Natural killer cell (primary cell): ENCODE data around the gene SMIM28. TPM values are rescaled to one million over a fixed set of nuclear protein-coding genes. Genes with fewer than 3 reads are reported as not detected.
"Not testable (repeated sequence)": the region's sequence is repeated elsewhere in the genome, so short reads cannot be mapped to it uniquely, and the experiment has no call there.

Experiments
- ATAC-seq, 3 donors: fragments of 150-1000 bp in 2 of 3; fragments of 200-7000 bp in 1 of 3; cut with Tn5 transposase; 1 replicate in 1 of 3; 2 replicates in 2 of 3; pipeline ENCODE4 v1.10.0; 2021; ENCODE audit warnings: mild to moderate bottlenecking in 2 of 3, moderate library complexity in 2 of 3
- DNase-seq, 2 donors: peaks; one replicate each; pipeline versions ENCODE4 v3.0.0 to v3.0.0-alpha.2; 2013 to 2021; ENCODE audit warnings: mixed read lengths in 1 of 2
- H3K27ac ChIP-seq: one replicate; pipeline ENCODE4 v1.5.1; 2013; ENCODE audit warnings: mild to moderate bottlenecking, low read length
- H3K27me3 ChIP-seq: one replicate; pipeline ENCODE4 v1.6.1; 2013; ENCODE audit warnings: low read length; ENCODE audit not compliant: control insufficient read depth, insufficient read depth
- H3K36me3 ChIP-seq: one replicate; pipeline ENCODE4 v1.6.1; 2013; ENCODE audit warnings: low read length; ENCODE audit not compliant: control insufficient read depth, insufficient read depth
- H3K4me1 ChIP-seq: one replicate; pipeline ENCODE4 v1.6.1; 2013; ENCODE audit warnings: low read length; ENCODE audit not compliant: control insufficient read depth, insufficient read depth
- H3K4me3 ChIP-seq: one replicate; pipeline ENCODE4 v1.5.1; 2013; ENCODE audit warnings: low read length
- H3K9me3 ChIP-seq: one replicate; pipeline ENCODE4 v1.6.1; 2013; ENCODE audit warnings: low read length; ENCODE audit not compliant: control insufficient read depth, insufficient read depth
- H3K27ac Mint-ChIP-seq, 2 donors: one replicate each; pipeline ENCODE4 v1.8.0; 2022; ENCODE audit warnings: mild to moderate bottlenecking in 2 of 2, mixed read lengths in 2 of 2, moderate library complexity in 1 of 2
- H3K27me3 Mint-ChIP-seq, 2 donors: one replicate each; pipeline ENCODE4 v1.8.0; 2022; ENCODE audit warnings: low read depth in 2 of 2, mixed read lengths in 2 of 2
- H3K36me3 Mint-ChIP-seq: one replicate; pipeline ENCODE4 v1.8.0; 2022; ENCODE audit warnings: mixed read lengths
- H3K4me1 Mint-ChIP-seq, 2 donors: one replicate each; pipeline ENCODE4 v1.8.0; 2022; ENCODE audit warnings: mixed read lengths in 2 of 2
- H3K4me3 Mint-ChIP-seq: one replicate; pipeline ENCODE4 v1.8.0; 2022; ENCODE audit warnings: mild to moderate bottlenecking, moderate library complexity, mixed read lengths
- H3K9me3 Mint-ChIP-seq, 2 donors: one replicate each; pipeline ENCODE4 v1.8.0; 2022; ENCODE audit warnings: mixed read lengths in 2 of 2
- WGBS: methylation state at CpG from one replicate; pipeline ENCODE4 v1.1.7; 2013; ENCODE audit warnings: missing lambda C conversion rate; ENCODE audit not compliant: insufficient coverage; 5-methylcytosine and 5-hydroxymethylcytosine counted together
- intact Hi-C: fragments of 100-400 bp; cut with micrococcal nuclease; formaldehyde crosslinking; loops from one replicate; pipeline ENCODE4 v1.14.2; 2022
- total RNA-seq, 4 donors: library from RNA; stranded (reverse); fragments of 120-200 nt in 1 of 4; gene quantifications; one replicate each; pipeline versions ENCODE4 v1.2.3 to v1.2.4, GENCODE V29; 2013 to 2022
- TF ChIP-seq, protein P1 (sequence below): fragments of 200-600 bp; IDR thresholded peaks from one replicate; pipeline ENCODE4 v1.8.0; 2022; ENCODE audit warnings: antibody characterized with exemption

SMIM28 gene
- total RNA-seq, 3 donors from 2014 or later (not counting 1 experiment from before 2014, with no cell fraction given), result not detected

GRCh38 chr6:138347864-138348263 lies 29.8 kb upstream of the SMIM28 start:
- no peak overlapping the region for H3K27ac ChIP-seq
- 85% methylated on average over 2 of the region's 2 CpGs for WGBS
- DNase-seq (no peak), ATAC-seq (no peak)
- Mint-ChIP-seq H3K36me3 (no peaks in the 10 kb centered on the region), H3K4me3 (no peak overlapping the region), H3K9me3 (no peaks in the 10 kb centered on the region), H3K27ac (no peak overlapping the region), H3K27me3 (peaks cover 15 to 20% of the 10 kb centered on the region in 2 donors), H3K4me1 (peaks cover 8 to 10% of the 10 kb centered on the region in 2 donors)
- no peak overlapping the region for H3K4me3 ChIP-seq
- intact Hi-C loops, result no loop called here
- H3K36me3 ChIP-seq, result no peaks in the 10 kb centered on the region
- no peaks in the 10 kb centered on the region for H3K9me3 ChIP-seq
- no peaks in the 10 kb centered on the region for H3K4me1 ChIP-seq
- no peaks in the 10 kb centered on the region for H3K27me3 ChIP-seq
- TF ChIP-seq, protein P1, sequence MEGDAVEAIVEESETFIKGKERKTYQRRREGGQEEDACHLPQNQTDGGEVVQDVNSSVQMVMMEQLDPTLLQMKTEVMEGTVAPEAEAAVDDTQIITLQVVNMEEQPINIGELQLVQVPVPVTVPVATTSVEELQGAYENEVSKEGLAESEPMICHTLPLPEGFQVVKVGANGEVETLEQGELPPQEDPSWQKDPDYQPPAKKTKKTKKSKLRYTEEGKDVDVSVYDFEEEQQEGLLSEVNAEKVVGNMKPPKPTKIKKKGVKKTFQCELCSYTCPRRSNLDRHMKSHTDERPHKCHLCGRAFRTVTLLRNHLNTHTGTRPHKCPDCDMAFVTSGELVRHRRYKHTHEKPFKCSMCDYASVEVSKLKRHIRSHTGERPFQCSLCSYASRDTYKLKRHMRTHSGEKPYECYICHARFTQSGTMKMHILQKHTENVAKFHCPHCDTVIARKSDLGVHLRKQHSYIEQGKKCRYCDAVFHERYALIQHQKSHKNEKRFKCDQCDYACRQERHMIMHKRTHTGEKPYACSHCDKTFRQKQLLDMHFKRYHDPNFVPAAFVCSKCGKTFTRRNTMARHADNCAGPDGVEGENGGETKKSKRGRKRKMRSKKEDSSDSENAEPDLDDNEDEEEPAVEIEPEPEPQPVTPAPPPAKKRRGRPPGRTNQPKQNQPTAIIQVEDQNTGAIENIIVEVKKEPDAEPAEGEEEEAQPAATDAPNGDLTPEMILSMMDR, result no peak

- peaks cover 8 to 10% of the 10 kb centered on the region in 2 donors for H3K4me1 Mint-ChIP-seq
- H3K36me3 ChIP-seq, result no peaks in the 10 kb centered on the region
- H3K27me3 ChIP-seq, result no peaks in the 10 kb centered on the region
- H3K27ac Mint-ChIP-seq, result no peak overlapping the region
- TF ChIP-seq, protein P1, result no peak
- H3K9me3 Mint-ChIP-seq, result no peaks in the 10 kb centered on the region
- H3K4me1 ChIP-seq, result no peaks in the 10 kb centered on the region
- H3K4me3 Mint-ChIP-seq, result no peak overlapping the region
- no peak for ATAC-seq
- H3K27ac ChIP-seq, result no peak overlapping the region
- peaks cover 19 to 20% of the 10 kb centered on the region in 2 donors for H3K27me3 Mint-ChIP-seq
- H3K4me3 ChIP-seq, result no peak overlapping the region
- no peak for DNase-seq
- 92% methylated on average over 3 of the region's 3 CpGs for WGBS
- H3K9me3 ChIP-seq, result no peaks in the 10 kb centered on the region
- intact Hi-C loops, result no loop called here
- no peaks in the 10 kb centered on the region for H3K36me3 Mint-ChIP-seq
Observed at GRCh38 chr6:138349891-138350290, 27.8 kb upstream of the SMIM28 start.

GRCh38 chr6:138357928-138358327 lies 19.8 kb upstream of the SMIM28 start:
- no peak overlapping the region for H3K4me3 ChIP-seq
- Mint-ChIP-seq H3K4me1 (no peaks in the 10 kb centered on the region), H3K27me3 (peaks cover 13 to 22% of the 10 kb centered on the region in 2 donors), H3K27ac (no peak overlapping the region), H3K4me3 (no peak overlapping the region), H3K36me3 (no peaks in the 10 kb centered on the region), H3K9me3 (no peaks in the 10 kb centered on the region)
- no peaks in the 10 kb centered on the region for H3K36me3 ChIP-seq
- TF ChIP-seq, protein P1, result no peak
- H3K27ac ChIP-seq, result no peak overlapping the region
- H3K4me1 ChIP-seq, result no peaks in the 10 kb centered on the region
- intact Hi-C loops, result no loop called here
- ATAC-seq (no peak), DNase-seq (no peak)
- H3K9me3 ChIP-seq, result no peaks in the 10 kb centered on the region
- H3K27me3 ChIP-seq, result no peaks in the 10 kb centered on the region
- 100% methylated on average over 1 of the region's 1 CpG for WGBS

- H3K27ac Mint-ChIP-seq, H3K4me3 Mint-ChIP-seq, H3K27ac ChIP-seq, H3K4me3 ChIP-seq, H3K36me3 Mint-ChIP-seq, H3K4me1 ChIP-seq, DNase-seq, H3K36me3 ChIP-seq, H3K27me3 ChIP-seq, intact Hi-C loops, ATAC-seq, H3K9me3 ChIP-seq, H3K9me3 Mint-ChIP-seq, H3K4me1 Mint-ChIP-seq: not testable (repeated sequence)
- WGBS, result 96% methylated on average over 8 of the region's 8 CpGs
- H3K27me3 Mint-ChIP-seq, result peaks cover 20 to 32% of the 10 kb centered on the region in 2 donors
Observed at GRCh38 chr6:138368684-138369083, 9.0 kb upstream of the SMIM28 start.
